Effector memory CD4-positive, alpha-beta T cell (primary cell): ENCODE results near the gene USP2.

Source experiments
- DNase-seq, 3 donors: peaks; one replicate each; pipeline ENCODE4 v3.0.0-alpha.2; 2020
- H3K27ac ChIP-seq: 2 replicates; pipeline ENCODE4 v1.7.0; 2013; ENCODE audit warnings: mild to moderate bottlenecking, low read length, moderate library complexity; ENCODE audit not compliant: insufficient read depth, poor library complexity, severe bottlenecking
- H3K27me3 ChIP-seq: replicated peaks from 2 replicates; pipeline ENCODE4 v1.7.0; 2013; ENCODE audit warnings: mild to moderate bottlenecking, low read length; ENCODE audit not compliant: insufficient read depth, control insufficient read depth, poor library complexity, severe bottlenecking
- H3K36me3 ChIP-seq: 2 replicates; pipeline ENCODE4 v1.7.0; 2013; ENCODE audit warnings: mild to moderate bottlenecking, low read length, moderate library complexity; ENCODE audit not compliant: control insufficient read depth, insufficient read depth
- H3K4me1 ChIP-seq: 2 replicates; pipeline ENCODE4 v1.7.0; 2013; ENCODE audit warnings: low read length, mild to moderate bottlenecking; ENCODE audit not compliant: control insufficient read depth, insufficient read depth, poor library complexity, severe bottlenecking
- H3K4me3 ChIP-seq: 2 replicates; pipeline ENCODE4 v1.7.0; 2013; ENCODE audit warnings: low read length, low read depth, mild to moderate bottlenecking; ENCODE audit not compliant: insufficient read depth, poor library complexity, severe bottlenecking
- H3K9me3 ChIP-seq: 2 replicates; pipeline ENCODE4 v1.7.0; 2013; ENCODE audit warnings: mild to moderate bottlenecking, low read length, moderate library complexity; ENCODE audit not compliant: control insufficient read depth

Gene USP2

GRCh38 chr11:119309411-119309810 lies 72.1 kb downstream of the USP2 start:
- no peak for DNase-seq
- no peaks in the 10 kb centered on the region for H3K27me3 ChIP-seq
- H3K9me3 ChIP-seq: no peaks in the 10 kb centered on the region
- peaks cover under 1% of the 10 kb centered on the region for H3K36me3 ChIP-seq
- no peak overlapping the region for H3K4me3 ChIP-seq
- peaks cover 6% of the 10 kb centered on the region for H3K4me1 ChIP-seq
- no peak overlapping the region for H3K27ac ChIP-seq

GRCh38 chr11:119307974-119308373 lies 73.5 kb downstream of the USP2 start:
- Histone ChIP-seq H3K27me3 (no peaks in the 10 kb centered on the region), H3K27ac (no peak overlapping the region), H3K4me1 (peaks cover 6% of the 10 kb centered on the region), H3K4me3 (no peak overlapping the region), H3K9me3 (no peaks in the 10 kb centered on the region), H3K36me3 (peaks cover 15% of the 10 kb centered on the region)
- no peak for DNase-seq

- no peak for DNase-seq
- Histone ChIP-seq H3K27ac (no peak overlapping the region), H3K4me1 (peaks cover 6% of the 10 kb centered on the region), H3K27me3 (no peaks in the 10 kb centered on the region), H3K4me3 (no peak overlapping the region), H3K9me3 (no peaks in the 10 kb centered on the region), H3K36me3 (peaks cover 21% of the 10 kb centered on the region)
These were observed 74.3 kb downstream of the USP2 start for GRCh38 chr11:119307219-119307618.

GRCh38 chr11:119306373-119306890 lies 75.1 kb downstream of the USP2 start:
- Histone ChIP-seq H3K36me3 (peaks cover 29% of the 10 kb centered on the region), H3K27me3 (no peaks in the 10 kb centered on the region), H3K4me1 (peaks cover 6% of the 10 kb centered on the region), H3K9me3 (no peaks in the 10 kb centered on the region), H3K27ac (no peak overlapping the region), H3K4me3 (no peak overlapping the region)
- DNase-seq: no peak

- H3K36me3 ChIP-seq: peaks cover 36% of the 10 kb centered on the region
- H3K27me3 ChIP-seq: no peaks in the 10 kb centered on the region
- DNase-seq: no peak
- peak overlapping the region; percentile 2 for H3K27ac ChIP-seq
- H3K4me3 ChIP-seq: no peak overlapping the region
- H3K4me1 ChIP-seq: peaks cover 6% of the 10 kb centered on the region
- no peaks in the 10 kb centered on the region for H3K9me3 ChIP-seq
These were observed 75.7 kb downstream of the USP2 start for GRCh38 chr11:119305556-119306372.
